Occipital lobe (tissue), 2 donors: Measurements from ENCODE around the gene PACRG. TPM values are rescaled to one million over a fixed set of nuclear protein-coding genes. Genes with fewer than 3 reads are reported as not detected.
"Not testable (repeated sequence)": the region's sequence is repeated elsewhere in the genome, so short reads cannot be mapped to it uniquely, and the experiment has no call there.

Source experiments
- DNase-seq: peaks from one replicate; lab custom pipeline; 2025; lab: John Stamatoyannopoulos, UW
- total RNA-seq: library from RNA; depleted of rRNA; stranded (reverse); fragments of >200 nt; gene quantifications from one replicate; pipeline ENCODE4 v1.2.3, GENCODE V29; 2014

Gene PACRG
- total RNA-seq, 1 donor from 2014 or later, result 6.7 TPM

DNA sequence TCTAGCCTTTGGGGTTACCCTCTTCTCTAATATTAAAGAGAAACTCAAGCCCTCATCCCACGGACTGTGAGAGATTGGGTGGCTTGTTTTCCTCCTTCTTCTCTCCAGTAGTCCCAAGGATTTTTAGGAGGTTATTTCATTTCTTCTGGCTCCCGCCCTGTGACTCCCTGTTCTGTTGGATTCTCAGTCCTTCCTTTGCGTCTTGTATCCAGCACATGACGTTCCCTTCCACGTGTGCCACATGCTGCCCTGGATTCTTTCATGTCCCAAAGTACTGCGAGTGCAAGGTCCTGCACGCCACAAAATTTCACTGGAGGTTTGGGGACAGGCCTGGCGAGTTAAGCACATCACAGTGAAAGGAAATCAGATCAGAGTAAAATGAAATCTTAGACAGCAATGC lies 213.4 kb downstream of the PACRG start:
- DNase-seq, result no peak

DNA sequence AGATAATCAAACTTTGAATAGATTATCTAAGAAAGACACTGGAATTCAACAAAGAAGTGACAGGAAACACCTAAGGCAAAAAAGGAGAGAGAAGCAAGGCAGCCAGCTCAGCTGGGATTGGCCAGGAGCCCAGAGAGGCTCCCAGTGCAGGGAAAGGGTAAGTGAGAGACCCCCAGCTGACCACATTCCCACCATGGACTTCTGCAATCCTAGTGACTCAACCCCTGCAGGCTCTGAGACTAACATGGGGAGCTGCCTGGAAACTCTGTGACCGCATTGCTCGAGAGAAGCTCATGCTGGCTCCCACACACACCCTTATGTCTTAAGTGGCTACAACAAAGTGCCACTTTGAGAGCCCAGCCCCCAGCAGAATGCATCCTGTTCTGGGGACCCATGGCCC lies 215.1 kb downstream of the PACRG start:
- no peak for DNase-seq

DNA sequence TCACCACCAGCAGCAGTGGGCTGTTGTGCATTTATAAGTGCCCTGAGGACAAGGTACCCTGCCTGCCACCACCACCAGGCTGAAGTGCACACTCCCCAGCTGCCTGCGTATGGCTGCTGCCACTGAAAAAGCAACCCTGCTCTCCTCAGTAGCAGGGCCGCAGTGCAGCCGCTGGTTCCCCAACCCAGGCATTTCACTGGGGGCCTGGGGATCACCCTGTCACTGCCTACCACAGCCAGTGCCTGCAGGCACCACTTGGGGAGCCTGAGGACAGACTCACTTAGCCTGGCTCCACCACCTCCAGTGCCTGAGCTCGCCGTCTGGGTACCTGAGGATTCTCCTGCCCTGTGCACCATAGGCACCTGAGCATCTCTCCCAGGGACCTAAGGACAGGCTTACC lies 215.6 kb downstream of the PACRG start:
- DNase-seq, result no peak

DNA sequence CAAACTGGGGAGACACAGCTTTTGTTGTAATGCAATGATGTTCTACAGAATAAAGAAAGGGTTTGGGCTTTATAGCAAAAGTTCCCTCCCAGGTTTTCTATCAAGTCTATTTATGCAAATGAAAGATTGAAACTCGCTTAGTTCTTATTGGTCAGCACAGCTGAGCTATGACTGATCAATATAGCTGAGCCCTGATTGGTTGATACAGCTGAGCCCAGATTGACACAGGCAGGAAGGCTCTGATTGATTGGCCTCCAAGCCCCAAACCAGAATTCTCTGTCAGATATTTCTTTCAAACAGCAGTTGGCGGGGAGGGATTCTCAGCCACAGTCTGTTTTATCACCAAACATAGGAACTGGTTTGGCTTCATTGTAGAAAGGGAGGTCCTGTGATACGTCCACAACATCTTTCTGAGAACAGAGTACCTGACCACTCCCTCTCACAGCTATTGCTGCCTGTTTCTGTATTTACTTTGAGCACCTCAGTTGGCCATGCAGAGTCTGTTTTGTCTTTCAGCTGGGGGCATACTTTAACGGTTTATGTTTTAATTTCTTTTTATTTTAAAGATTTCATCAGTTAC lies 223.5 kb downstream of the PACRG start:
- DNase-seq, result no peak

DNA sequence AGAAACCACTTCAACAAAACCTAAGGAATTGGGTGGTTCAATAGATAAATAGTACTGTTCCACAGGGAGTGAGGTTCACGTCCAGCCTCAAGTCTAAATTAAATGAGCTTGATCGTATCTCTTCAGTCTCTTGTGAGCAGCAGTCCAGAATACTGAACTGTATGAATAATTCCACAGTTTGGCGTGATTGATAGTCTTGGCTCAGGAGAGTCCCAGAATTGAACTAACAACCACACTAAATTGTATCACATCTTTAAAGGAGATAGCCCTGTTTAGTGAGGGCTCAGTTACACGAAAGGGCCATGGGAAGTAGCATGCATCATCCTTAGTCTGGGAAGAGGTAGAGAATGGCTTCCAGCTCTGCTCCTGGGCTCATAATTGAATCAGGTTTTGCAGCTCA lies 224.6 kb downstream of the PACRG start:
- no peak for DNase-seq

DNA sequence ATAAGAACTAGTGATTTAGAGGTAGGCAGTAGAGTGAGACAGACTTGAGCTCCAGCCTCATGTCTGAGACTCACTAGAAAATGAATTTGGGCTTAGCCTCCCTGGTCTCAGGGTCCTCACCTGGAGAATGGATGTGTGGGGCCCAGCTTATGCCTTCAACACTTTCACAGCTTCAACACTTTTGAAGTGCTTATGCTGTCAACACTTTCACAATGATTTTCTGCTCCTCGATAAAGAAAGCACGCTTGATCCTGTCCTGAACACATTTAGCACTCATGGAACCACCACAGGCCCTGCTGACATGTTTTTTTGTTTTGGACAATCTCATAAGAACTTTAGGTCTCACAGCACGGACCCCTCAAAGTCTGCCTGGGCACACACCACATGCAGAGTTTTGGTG lies 229.3 kb downstream of the PACRG start:
- no peak for DNase-seq

DNA sequence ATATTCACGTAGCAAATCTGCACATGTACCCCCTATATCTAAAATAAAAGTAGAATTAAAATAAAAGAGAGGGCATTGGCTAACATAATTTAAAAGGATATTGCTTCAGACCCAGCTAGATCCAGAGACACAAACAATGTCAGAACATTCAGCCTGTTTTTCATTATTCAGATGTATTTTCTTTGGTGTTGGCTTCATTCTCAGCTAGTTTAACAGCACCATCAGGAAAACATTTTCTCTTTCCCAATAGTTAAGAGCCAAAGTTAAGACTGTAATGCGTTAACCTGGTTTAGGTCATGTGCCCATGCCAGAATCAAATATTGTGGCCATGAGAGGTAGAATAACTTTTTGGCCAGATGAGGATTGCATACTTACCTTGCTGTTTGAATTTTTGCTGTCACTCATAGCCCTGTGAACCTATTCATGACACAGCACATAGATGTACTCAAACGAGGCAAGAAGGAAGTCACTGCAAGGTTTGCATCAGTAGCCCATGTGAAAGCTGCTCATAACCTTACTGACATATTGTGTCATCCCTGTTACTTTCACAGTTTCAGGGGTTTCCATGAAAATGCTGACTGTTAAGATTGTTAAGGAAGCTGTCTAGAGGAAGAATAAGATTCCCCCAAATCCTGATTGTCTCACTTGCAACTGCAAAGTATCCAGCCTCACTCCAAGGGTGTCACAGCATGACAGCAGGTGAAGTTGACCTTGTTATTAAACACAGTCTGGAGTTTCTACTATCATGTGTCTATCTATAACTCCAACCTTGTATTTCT lies 233.1 kb downstream of the PACRG start:
- no peak for DNase-seq

DNA sequence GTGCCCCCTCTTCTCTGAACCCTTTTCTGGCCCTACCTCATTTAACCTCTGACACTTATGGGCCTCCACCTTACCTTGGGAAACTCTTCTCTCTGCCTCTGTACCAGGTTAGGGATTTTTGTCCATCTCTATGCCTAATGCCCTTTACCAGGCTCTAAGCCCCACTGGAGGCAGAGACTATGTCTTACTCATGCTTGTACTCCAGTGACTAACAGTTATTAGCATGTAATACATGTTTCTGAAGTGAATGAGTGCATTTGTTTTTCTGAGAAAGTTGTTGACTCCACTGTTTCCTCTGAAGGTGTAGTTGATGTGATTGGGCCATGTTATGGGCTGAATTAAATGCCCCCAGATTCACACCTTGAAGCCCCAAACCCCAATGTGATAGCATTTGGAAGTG lies 234.3 kb downstream of the PACRG start:
- DNase-seq, result no peak

DNA sequence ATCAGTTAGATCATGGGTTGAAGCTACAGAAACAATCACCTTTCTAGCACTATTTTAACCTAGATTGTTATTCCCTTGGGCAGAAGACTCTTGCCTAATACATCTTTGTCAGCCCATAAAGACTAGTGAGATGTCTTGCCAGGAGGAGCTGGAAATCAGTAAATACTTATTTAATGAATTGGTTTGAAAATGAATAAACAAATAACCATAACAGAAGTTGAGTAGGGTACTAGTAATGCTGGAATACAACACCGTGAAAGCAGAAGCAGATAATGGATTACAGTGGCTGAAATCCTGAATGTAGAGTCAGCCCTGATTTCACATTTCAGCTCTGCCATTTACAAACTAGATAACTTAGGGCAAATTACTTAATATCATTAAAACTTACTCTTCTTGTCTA lies 236.1 kb downstream of the PACRG start:
- no peak for DNase-seq

DNA sequence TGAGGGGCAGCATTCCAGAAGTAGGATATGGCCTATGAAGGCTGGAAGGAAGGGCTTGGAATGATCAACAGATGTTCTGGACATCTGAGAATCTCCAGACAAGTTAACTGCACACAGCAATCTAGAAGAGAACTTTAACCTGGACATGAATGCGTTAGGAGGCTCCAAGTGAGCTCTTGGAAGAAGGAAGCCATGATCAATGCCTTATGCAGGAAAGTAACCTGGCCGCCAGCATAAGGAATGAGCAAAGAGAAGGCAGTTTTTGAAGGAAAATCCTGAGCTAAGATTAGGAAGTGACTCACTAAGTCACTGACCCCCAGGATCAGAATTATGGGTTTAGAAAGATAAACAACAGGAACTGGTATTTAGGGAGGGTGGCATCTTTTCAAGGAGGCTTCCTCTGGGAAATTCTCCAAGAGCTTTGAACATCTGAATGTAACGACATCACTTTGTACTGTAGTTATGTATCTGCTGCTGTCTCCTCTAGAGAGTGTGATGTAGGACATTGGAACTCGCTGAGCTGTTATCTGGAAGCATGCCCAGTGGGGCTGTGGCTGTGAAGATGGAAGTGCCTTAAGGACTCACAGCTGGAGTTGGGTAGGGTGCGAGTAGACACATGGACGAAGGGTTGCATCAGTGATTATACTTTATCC lies 236.8 kb downstream of the PACRG start:
- no peak for DNase-seq

DNA sequence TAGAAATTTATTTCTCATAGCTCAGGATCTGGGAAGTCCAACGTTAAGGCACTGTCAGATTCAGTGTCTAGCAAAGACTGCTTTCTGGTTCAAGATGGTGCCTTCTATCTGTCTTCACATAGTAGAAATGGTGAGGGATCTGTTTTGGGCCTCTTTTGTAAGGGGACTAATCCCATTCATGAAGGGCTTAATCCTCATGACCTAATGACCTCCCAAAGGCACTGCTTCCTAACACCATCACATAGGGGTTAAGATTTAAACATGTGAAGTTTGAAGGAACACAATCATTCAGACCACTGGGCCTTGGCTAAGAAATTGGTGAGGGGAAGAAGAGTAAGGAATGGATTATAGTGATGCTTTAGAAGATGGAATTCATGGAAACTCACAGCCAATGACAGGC lies 237.6 kb downstream of the PACRG start:
- no peak for DNase-seq

DNA sequence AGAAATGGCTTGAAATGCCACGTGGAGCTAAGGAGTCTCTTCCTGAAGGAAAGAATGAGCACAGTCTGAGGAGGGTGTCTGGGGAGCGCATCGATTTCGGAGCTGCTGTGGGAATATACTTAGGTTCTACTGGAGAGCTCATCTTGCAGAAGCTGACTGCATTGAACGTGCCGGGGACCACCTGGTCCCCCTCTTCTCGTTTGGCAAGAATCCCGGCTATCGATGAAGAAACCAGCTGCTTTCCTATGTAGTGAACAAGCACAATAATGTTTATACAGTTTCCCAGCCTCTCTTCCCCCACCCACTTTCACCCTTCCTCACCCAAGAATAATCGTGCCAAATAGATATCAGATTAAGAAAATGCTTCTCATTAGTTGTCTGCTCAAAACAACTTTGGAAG lies 242.5 kb downstream of the PACRG start:
- DNase-seq, result no peak

DNA sequence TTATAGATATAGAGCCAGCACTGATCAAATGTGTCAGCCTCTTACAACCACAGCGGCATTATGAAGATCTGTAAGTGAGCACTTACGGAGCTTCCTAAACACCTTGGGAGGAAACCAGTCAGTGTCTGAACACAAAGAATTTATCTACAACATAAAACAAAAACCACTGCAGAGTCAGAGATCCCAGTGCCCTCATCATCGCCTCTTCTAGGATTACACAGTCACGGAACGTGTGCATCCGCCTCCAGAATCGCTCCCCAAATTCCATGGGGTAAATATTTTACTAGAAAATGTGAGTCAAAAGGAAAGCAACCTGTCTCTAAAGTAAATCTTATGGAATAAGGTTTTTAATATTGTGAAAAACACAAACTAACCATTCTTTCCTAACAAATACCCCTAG lies 243.6 kb downstream of the PACRG start:
- no peak for DNase-seq

DNA sequence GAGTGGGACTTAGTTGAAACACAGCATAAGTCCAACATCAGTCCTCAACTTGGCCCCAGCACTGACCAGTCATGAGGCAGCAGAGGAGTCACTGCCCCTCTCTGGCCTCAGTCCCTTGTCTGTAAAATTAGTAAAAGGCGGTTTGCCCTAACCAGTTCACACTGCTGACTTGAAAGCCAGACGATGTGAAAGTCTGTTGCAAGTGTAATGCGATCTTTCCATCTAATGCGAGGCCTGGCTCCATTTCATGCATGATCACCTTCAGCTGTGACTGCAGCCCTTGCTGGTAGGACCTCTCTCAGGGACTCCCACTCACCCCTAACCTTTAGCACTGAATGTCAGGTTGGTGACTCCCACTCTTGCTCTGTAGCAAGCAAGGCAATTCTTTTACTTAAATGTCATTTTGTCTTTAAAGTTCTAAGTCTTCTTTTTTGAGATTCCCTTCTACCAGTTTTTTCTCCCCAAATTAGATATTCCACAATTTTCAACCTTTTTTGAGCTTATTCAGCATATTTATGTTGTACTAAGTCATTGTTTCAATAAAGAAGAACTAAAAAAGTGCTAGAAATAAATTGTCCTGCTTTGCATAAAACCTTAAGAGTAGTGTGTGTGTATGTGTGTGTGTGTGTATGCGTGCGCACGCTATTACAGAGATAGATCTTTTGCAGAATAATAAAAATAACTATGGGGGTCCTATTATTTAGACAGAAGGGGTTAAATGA lies 245.5 kb downstream of the PACRG start:
- DNase-seq, result no peak

DNA sequence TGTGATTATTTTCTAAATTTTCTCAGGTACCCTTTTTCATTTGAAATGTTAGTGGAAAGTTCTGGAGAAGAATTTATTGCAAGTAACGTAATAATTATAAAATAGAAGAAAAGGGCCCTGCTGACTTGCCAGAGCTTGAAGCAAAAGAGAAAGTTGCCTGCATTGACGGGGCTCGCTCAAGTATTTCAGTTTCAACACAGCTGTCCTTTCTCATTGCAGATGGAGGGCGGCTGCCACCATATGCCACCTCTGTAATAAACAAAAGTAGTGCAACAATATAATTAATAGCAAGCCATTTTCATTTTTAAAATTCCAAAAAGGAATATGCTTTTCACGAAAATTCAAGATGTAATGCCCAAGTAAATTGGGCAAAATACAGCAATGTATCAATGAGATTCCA lies 246.2 kb downstream of the PACRG start:
- no peak for DNase-seq

DNA sequence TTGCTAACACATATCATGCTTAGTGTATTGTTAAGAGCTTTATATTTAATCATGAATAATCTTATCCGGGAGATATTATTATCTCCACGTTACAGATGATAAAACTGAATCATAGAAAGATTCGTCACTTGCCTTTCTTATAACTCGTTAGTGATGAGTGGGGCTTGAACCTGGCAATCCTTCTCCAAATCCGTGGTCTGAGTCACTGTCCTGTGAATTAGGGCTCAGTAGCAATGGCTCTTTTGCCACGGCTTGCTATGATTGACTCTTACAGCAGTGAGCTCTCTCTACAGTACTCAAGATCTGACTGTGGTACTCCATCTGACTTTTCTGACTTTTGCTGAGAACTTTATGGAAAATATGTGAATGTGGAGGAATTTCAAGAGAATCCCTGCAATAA lies 246.9 kb downstream of the PACRG start:
- no peak for DNase-seq

DNA sequence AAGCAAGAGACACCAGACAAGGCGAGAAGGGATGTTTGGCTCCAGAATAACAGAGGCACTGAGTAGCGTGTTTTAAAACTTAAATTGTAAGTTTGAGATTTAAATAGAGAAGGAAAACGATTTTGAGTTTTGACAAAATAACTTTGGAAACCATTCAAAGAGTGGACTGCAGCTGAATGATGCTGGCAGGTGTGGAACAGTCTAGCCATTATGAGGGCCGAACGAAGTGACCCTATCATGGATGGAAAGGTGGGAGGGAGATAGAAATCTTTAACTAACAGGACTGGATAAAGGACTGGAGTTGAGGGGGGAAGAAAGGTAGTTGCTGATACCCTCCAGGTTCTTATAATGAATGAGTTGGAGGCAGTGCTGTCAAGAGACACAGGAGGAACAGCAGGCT lies 248.4 kb downstream of the PACRG start:
- DNase-seq, result no peak

DNA sequence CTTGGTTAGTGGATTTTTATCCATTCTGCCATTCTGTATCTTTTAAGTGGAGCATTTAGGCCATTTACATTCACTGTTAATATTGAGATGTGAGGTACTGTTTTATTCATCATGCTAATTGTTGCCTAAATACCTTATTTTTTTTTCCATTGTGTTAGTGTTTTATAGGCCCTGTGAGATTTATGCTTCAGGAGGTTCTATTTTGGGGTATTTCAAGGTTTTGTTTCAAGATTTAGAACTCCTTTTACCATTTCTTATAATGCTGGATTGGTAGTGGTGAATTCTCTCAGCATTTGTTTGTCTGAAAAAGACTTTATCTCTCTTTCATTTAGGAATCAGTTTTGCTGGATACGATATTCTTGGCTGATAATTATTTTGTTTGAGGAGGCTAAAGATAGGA lies 255.5 kb downstream of the PACRG start:
- not testable (repeated sequence) for DNase-seq

DNA sequence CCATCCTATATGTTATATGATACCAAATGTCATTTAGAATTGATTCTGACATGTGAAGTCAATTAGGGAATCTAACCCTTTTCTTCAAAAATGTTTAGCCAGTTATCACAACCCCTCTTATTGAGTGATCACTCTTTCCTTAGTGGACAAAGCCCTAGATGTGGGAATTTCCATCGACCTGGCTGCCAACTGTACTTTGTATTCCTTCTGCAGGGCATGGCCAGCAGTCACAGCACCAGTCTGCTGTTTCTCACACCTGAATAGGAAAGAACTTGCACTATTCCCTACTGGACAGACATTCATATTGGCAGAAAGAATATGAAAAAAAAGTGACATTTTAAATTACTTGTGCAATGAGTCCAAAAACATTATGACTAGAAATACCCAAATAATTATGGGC lies 271.0 kb downstream of the PACRG start:
- no peak for DNase-seq

DNA sequence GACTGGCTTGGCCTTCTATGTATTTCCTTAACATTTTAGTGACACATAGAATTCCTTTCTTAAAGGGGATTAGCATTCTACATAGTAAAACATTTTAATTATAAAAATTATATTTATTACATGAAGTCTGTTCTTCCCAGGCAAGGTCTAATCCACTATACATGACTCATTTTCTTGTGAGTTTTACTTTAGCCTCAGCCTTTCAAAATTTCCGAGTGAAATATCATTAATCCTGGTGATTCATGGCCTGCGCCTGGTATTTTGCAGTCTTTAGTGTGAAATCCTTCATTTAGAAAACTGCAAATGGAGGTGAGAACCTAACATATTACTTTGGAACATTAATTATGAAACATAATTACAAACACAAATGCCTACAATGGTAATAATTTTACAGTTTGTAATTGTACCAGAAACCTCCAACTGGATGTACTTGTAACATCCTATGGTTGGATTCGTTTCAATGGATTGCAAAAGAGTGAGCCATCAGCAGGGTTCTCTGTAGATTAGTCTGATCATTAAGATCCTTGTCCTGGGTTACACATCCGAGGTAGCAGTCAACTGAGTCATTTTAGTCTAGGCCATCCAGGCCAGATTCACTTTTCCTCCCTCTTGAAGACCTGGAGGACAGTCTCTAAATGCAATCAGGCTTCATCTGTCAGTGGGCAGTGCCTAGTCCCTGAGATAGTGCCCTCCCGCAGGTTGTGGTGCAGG lies 272.0 kb downstream of the PACRG start:
- no peak for DNase-seq

DNA sequence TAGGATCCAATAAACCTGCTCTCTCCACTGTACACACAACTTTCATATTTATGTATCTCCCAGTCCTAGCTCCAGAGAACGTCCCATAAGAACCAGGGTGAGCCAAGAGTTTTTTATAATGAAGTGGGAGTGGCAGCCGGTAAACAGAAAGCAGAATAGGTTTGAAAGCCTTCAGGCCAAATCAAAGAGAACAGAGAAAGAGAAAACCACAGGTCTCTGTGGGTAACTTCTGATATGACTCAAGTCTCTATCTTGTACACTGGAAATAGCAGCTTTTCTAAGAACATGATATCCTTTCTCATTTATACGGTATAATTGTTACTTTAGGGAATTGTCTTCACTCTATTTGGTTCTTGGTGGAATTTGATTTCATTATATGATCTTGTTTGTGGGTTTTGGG lies 273.6 kb downstream of the PACRG start:
- no peak for DNase-seq

DNA sequence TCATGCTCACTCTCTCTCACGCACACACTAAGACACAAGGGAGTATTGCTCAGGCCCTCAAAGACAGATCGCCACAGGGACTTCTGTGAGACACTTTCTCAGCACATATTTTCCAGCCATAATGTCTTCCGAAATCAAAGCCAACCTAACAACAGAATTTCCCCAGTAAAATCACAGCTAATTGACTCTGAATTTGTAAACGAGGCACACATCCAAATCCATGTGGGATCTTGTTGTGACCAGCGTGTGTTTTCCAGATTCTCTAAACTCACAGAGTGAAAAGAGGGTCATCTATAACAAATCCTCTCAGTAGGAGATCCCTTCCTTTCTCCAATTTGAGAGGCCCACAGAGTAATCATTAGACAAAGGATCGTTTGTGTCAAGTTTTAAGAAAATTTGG lies 280.4 kb downstream of the PACRG start:
- DNase-seq, result no peak
